ENCODE measurements around the gene PRAC1.

PRAC1 gene

GRCh38 chr17:48757524-48757961 lies 35.2 kb upstream of the PRAC1 start:
- DNase-seq (ENCODE audit: low read depth), result peak; percentile 70
- TF ChIP-seq CTCF (conservative IDR thresholded peaks at IDR 0.05; ENCODE audit: low read length), result no peak
- H3K4me3 ChIP-seq (ENCODE audit: low read length), result no peak overlapping the region

- DNase-seq (ENCODE audit: low read depth), result no peak
- no peak overlapping the region for H3K4me3 ChIP-seq (ENCODE audit: low read length)
- TF ChIP-seq CTCF (conservative IDR thresholded peaks at IDR 0.05; ENCODE audit: low read length), result no peak
Measured at GRCh38 chr17:48756830-48757251, 34.5 kb upstream of the PRAC1 start.

DNA sequence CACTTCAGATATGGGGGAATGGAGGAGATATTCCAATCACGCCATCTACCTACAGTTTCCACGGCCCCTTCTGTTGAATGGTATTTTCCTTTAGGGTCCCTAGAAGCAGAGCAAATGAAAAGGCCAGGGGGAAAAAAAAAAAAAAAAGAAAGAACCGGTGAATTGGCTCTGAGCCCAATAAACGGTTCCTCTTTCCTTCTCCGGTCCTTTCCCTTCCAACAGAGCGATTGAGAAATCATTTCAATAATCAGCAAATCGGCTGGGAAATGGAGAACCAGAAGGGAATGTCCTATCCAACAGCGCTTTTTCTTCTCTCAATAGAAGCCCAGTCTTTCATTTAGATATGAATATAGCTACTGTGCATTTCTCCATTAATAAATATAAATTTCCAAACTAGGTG lies 33.0 kb upstream of the PRAC1 start:
- H3K4me3 ChIP-seq (ENCODE audit: low read length), result no peak overlapping the region; the same call in 1 of the 2 replicates
- no peak for TF ChIP-seq CTCF (conservative IDR thresholded peaks at IDR 0.05; ENCODE audit: low read length)
- no peak for DNase-seq (ENCODE audit: low read depth)

DNA sequence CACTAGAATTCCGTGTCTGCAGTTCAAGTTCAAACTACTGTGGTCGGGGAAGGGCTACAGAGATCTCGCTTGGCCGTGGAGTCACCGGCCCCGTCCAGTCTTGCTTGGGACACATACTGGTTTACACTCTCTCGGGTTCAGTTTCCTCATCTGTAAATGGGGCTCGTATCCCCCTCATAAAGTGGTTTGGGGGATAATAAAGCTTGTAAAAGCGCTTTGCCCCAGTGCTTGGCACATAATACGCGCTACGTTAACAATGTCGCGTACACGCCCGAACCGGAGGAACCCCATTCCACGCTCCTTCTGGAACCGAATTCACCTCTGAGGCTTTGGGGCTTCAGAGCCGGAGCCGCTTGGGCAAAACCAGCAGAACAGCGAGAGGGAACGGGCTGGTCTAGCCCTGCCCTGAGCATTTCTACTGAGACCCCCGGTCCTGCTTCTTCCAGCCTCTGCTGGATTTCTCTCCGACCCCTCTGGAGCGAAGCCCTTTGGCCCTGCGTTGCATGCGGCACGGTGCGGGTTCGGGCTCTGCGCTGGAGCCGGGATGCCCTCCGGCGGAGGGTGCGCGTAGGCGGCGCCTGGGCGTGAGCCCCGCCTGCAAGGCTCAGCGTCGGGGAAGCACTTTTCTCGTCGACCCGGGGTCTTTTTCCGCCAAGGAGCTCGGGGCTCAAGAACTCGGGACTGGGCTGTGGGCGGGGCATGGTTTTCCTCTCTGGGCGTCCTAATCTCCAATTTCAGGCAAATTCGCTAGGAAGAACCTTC lies 32.4 kb upstream of the PRAC1 start:
- no peak for TF ChIP-seq CTCF (conservative IDR thresholded peaks at IDR 0.05; ENCODE audit: low read length)
- peak overlapping the region; percentile 38 for H3K4me3 ChIP-seq (ENCODE audit: low read length)
- DNase-seq (ENCODE audit: low read depth), result no peak

DNA sequence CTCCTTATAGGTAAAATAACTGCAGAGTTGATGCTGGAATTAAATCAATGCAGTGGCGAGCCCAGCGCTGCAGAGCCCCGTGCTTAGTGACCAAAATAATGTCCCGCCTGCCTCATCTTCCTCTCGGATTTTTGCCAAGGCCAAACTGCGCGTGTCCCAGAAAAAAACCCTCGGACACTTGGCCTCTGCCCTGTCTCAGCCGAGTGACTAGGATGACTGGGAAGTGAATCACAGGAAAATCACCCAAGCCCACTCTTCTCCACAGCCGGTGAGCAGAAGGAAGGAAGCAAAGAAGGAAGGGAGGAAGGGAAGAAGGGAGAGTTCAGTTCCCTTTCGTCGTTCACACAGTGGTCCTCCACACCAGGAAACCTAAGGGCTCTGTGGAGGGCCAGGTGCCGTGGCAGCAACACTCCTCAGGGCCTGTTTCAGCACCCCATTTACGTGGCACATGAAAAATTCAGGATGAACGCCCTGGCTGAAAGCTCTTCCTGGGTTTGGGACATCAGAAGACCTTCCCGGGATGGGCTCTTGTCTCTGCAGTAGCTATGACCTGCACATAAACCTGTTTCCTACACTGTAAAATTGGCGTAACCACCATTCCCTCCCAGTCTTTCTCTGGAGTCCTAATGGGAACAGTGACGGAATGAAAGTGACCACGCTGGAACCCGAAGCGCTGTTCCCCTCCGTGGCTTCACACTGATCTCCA lies 31.6 kb upstream of the PRAC1 start:
- 0 out of 2 replicates have a peak overlapping the region, but pooled peaks have one; percentile 6 for H3K4me3 ChIP-seq (ENCODE audit: low read length)
- no peak for TF ChIP-seq CTCF (conservative IDR thresholded peaks at IDR 0.05; ENCODE audit: low read length)
- DNase-seq (ENCODE audit: low read depth), result peak; percentile 24

GRCh38 chr17:48752399-48753288 lies 30.3 kb upstream of the PRAC1 start:
- TF ChIP-seq CTCF (conservative IDR thresholded peaks at IDR 0.05; ENCODE audit: low read length), result no peak
- DNase-seq (ENCODE audit: low read depth), result peak; percentile 36
- H3K4me3 ChIP-seq (ENCODE audit: low read length), result no peak overlapping the region
